K562 (cell line): ENCODE results near the gene CASP2. TPM values are rescaled to one million over a fixed set of nuclear protein-coding genes. Genes with fewer than 3 reads are reported as not detected.
A peak's percentile ranks its signal among the peaks of the same experiment; 100 is the strongest.

ENCODE experiments used
- ARID3B ChIP-seq: fragments of 250-450 bp; sonication (Bioruptor Pico); IDR thresholded peaks from 2 replicates; pipeline ENCODE4 v1.4.0; 2020; ENCODE audit warnings: borderline replicate concordance
- ATF7 ChIP-seq: fragments of 450-650 bp; IDR thresholded peaks from 2 replicates; pipeline ENCODE4 v1.7.1; 2014; ENCODE audit warnings: mild to moderate bottlenecking, moderate library complexity
- HMGN3 ChIP-seq: IDR thresholded peaks from 2 replicates; pipeline ENCODE4 v1.6.1; 2011; ENCODE audit warnings: borderline replicate concordance, low read depth, mild to moderate bottlenecking, mixed read lengths, low read length; ENCODE audit not compliant: insufficient read length; ENCODE audit errors: extremely low read depth
- MAZ ChIP-seq, 2 experiments: fragments of 450-650 bp in 1 of 2; sonication (generic) in 1 of 2; formaldehyde crosslinking; IDR thresholded peaks in 1 of 2; conservative IDR thresholded peaks in 1 of 2; 2 replicates each; pipeline versions ENCODE4 v1.4.0 to v1.5.0; 2020; ENCODE audit warnings: mild to moderate bottlenecking in 1 of 2, missing genetic modification reagents in 1 of 2
- MLX ChIP-seq, 2 experiments: fragments of 450-650 bp in 1 of 2; sonication (generic) in 1 of 2; formaldehyde crosslinking; conservative IDR thresholded peaks; 2 replicates each; pipeline versions ENCODE4 v1.4.0 to v1.8.1; 2020 to 2022; ENCODE audit warnings: mild to moderate bottlenecking in 1 of 2, missing genetic modification reagents in 1 of 2
- RB1 ChIP-seq: fragments of 450-650 bp; IDR thresholded peaks from 2 replicates; pipeline ENCODE4 v1.6.1; 2017; ENCODE audit warnings: low read depth, mild to moderate bottlenecking
- RUNX1 ChIP-seq: sonication (generic); IDR thresholded peaks from 2 replicates; pipeline ENCODE4 v1.6.1; 2016; ENCODE audit warnings: antibody characterized with exemption, low read depth
- SNIP1 ChIP-seq: fragments of 450-650 bp; IDR thresholded peaks from 2 replicates; pipeline ENCODE4 v1.7.1; 2017; ENCODE audit warnings: low read depth, mild to moderate bottlenecking
- ZBTB7A ChIP-seq: IDR thresholded peaks from 2 replicates; pipeline ENCODE4 v1.6.1; 2011; ENCODE audit warnings: low read depth, mild to moderate bottlenecking, low read length, moderate library complexity, borderline replicate concordance; ENCODE audit not compliant: control insufficient read depth
- ZNF143 ChIP-seq: sonication (generic); formaldehyde crosslinking; IDR thresholded peaks from 2 replicates; pipeline ENCODE4 v1.9.0; 2022; ENCODE audit warnings: mild to moderate bottlenecking, missing genetic modification reagents
- ZNF318 ChIP-seq, 2 experiments: fragments of 450-650 bp; IDR thresholded peaks; 2 replicates each; pipeline ENCODE4 v1.6.1; 2016; ENCODE audit warnings: mild to moderate bottlenecking in 2 of 2, borderline replicate concordance in 1 of 2, low read depth in 1 of 2, moderate library complexity in 1 of 2
- ZNF717 ChIP-seq: fragments of 250-450 bp; sonication (Bioruptor Pico); IDR thresholded peaks from 2 replicates; pipeline ENCODE4 v1.5.0; 2021
- polyA plus RNA-seq, 8 experiments: library from polyadenylated mRNA; depleted of rRNA in 4 of 8; stranded (reverse) in 5 of 8; unstranded in 3 of 8; fragments of >200 nt; fragmentation: Nextera tagmentation in 2 of 8; fragmentation: Illumina TruSeq in 1 of 8; extraction: Ambion mirVana in 2 of 8; extraction: Trizol in 1 of 8; gene quantifications; 2 replicates each; pipeline versions ENCODE4 v1.2.1 to v1.2.3, GENCODE V29; 2011 to 2014; ENCODE audit warnings: inconsistent platforms in 1 of 8, missing spikeins in 1 of 8
- total RNA-seq, 7 experiments: library from RNA; depleted of rRNA in 6 of 7; stranded (reverse); fragments of >200 nt in 6 of 7; fragmentation: Illumina TruSeq in 2 of 7; extraction: Trizol in 2 of 7; gene quantifications; 2 replicates each; pipeline versions ENCODE4 v1.2.1 to v1.2.3, GENCODE V29; 2011 to 2021; ENCODE audit warnings: low replicate concordance in 1 of 7

CASP2 gene
- total and polyA plus RNA-seq, 9 of the 15 experiments (the other 6 are each of a cell fraction or from before 2014, with no cell fraction given), result 18.8 to 64.9 (median 24.1) TPM

GRCh38 chr7:143287935-143288826, at the start of gene CASP2 (continued):
- TF ChIP-seq ZNF318 (IDR thresholded peaks at IDR 0.05; ENCODE audit: borderline replicate concordance in 1 of 2, low read depth in 1 of 2) (no peak), SNIP1 (no peak; the same call in 1 of the 2 replicates), RB1 (peak; percentile 95), HMGN3 (peak; percentile 36), MLX (CRISPR knock-in tag; conservative IDR thresholded peaks at IDR 0.05) (peak in 1 of 2 experiments; percentile 45; a peak in 1 of 4 replicates), ARID3B (CRISPR knock-in tag) (no peak), RUNX1 (peak; percentile 61; the same call in 1 of the 2 replicates), ZBTB7A (peak; percentile 93), ZNF143 (CRISPR knock-in tag) (no peak), ZNF717 (CRISPR knock-in tag) (no peak), ATF7 (peak; percentile 84; the same call in 1 of the 2 replicates), MAZ (CRISPR knock-in tag; conservative IDR thresholded peaks at IDR 0.05 in 1 of 2, IDR thresholded peaks at IDR 0.05 in 1 of 2) (peak; percentile 95 to 96)
